ENCODE data around the gene MACF1.

DNA sequence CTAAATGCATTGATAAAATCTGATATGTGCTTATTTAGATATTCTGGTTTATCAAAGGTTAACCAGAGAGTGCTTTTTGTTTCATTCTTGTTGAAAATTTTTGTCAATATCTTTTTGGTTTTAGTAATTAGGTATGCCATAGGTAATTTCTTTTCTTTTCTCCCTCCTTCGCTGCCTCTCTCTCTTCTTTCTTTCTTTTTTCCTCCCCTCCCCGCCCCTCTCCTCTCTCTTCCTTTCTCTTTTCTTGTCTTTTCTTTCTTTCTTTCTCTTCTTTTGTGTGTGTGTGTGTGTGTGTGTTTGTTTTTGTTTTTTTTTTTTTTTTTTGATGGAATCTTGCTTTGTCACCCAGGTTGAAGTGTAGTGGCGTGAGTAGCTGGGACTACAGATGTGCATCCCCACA is 14.4 kb upstream of the MACF1 start:
- no peak for TF ChIP-seq POLR2A (IDR thresholded peaks at IDR 0.05)
- TF ChIP-seq, protein P1, sequence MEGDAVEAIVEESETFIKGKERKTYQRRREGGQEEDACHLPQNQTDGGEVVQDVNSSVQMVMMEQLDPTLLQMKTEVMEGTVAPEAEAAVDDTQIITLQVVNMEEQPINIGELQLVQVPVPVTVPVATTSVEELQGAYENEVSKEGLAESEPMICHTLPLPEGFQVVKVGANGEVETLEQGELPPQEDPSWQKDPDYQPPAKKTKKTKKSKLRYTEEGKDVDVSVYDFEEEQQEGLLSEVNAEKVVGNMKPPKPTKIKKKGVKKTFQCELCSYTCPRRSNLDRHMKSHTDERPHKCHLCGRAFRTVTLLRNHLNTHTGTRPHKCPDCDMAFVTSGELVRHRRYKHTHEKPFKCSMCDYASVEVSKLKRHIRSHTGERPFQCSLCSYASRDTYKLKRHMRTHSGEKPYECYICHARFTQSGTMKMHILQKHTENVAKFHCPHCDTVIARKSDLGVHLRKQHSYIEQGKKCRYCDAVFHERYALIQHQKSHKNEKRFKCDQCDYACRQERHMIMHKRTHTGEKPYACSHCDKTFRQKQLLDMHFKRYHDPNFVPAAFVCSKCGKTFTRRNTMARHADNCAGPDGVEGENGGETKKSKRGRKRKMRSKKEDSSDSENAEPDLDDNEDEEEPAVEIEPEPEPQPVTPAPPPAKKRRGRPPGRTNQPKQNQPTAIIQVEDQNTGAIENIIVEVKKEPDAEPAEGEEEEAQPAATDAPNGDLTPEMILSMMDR (IDR thresholded peaks at IDR 0.05): no peak
